ENCODE data around the gene RPAP2.
"Not testable (repeated sequence)": the region's sequence is repeated elsewhere in the genome, so short reads cannot be mapped to it uniquely, and the experiment has no call there.

The RPAP2 gene

DNA sequence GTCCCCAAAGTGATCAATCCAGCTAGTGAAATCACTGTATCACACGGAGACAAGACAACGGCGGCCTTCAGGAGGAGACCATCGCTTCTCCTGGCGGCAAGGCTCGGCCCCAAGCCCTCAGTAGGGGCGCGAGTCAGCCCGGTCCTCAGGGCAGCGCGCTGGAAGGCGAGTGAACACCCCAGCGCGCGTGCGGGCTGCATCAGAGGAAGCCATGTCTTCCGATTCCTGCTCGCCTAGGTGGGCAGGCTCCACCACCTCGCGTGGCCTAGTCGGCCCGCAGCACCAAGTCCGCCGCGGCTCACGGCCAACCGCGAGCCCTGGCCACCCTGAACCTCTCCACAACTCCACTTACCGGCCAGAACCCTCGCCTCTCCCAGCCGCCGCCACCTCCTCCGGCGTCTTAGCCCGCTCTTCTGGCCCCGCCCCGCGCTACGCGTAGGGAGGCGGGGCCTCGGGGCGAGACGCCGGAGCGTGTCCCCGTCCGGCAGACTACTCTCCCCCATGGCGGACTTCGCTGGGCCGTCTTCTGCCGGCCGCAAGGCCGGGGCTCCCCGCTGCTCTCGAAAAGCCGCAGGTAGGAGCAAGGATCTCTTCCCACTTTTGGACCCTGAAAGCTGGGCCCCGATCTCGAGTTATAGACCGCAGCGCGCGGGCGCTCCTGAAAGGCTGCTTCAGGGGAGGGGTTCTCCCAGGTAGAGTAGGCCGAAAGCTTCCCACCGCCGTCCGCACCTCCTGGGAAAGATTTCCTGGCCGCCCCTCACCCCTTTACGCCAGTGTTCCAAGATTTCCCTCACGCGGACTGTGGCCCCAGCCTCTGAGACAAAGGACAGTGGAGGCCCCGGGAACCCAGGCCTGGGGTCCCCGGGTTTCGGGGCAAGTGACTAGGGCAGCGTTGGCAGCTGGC lies at the start of gene RPAP2, which contains the start of gene GLMN:
RPAP2 (plus strand) TSS at position 487 of the 904 bp plus-strand sequence; CDS start at position 502, 15 bp downstream.
GLMN (minus strand) TSS at position 415 of the 904 bp plus-strand sequence. CDS start 988 bp downstream, outside the sequence.
- peak; percentile 83 for DNase-seq

GRCh38 chr1:92254714-92255113 lies 44.1 kb upstream of the RPAP2 start:
- not testable (repeated sequence) for DNase-seq

DNA sequence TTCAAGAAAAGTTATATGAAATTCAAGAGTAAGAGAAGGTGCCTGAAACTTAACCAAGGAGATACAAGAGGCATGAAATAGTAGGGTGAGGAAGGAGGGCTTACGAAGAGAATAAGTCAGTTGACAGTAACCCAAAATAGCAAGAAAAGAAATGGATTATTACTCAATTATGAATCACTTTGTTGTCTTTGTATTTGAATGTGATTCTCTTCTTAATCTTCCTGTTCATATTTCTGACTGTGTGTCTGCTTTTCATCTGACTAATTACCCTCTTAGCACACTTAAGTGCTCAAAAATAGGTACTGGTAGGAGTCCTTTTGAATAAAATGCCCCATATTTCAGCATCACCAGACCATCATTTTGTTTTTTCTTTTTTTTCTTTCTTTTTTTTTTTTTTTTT lies 39.5 kb upstream of the RPAP2 start:
- no peak for DNase-seq

GRCh38 chr1:92262516-92262915 lies 36.3 kb upstream of the RPAP2 start:
- no peak for DNase-seq

DNA sequence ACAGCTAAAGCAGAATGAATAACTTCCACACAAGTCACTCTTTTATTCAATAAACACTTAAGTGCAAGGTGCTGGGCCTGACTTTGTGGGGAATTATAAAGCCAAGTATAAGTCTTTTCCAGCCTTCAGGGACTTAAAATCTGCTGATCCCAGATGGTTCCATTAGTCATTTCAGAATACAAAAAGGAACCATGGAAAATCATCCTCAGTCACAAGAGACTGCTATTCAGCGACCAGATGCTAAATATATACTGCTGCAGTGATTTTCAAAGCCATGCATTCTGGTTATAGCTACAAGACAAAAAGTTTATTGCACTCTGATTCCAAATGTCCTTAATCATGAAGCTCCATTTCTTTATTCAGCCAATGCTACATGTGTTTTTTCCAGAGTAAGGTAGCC lies 25.8 kb upstream of the RPAP2 start:
- no peak for DNase-seq

DNA sequence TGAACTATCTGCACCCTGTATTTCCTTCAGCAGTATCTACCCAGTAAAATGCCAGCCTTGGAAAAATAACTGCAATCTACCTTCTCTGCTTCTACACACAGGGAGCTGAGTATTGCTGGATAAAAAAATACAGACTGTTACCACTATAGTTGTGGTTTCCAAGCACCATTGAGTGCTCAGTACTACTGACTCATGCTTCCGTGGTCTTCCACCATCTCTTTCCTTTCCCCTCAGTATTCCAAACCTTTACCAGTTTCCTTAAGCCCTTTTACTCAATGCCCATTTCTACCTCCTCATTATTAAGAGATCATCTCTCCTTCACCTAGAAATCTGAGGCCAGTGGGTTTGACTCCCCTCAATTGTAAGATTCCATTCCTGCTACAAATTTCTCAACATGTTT lies 23.9 kb upstream of the RPAP2 start:
- peak; percentile 8 for DNase-seq

GRCh38 chr1:92276082-92276481 lies 22.8 kb upstream of the RPAP2 start:
- no peak for DNase-seq

- no peak for DNase-seq
Observed at GRCh38 chr1:92277105-92277723, 21.6 kb upstream of the RPAP2 start.

GRCh38 chr1:92279781-92280180 lies 19.1 kb upstream of the RPAP2 start:
- not testable (repeated sequence) for DNase-seq

- DNase-seq, result not testable (repeated sequence)
Observed at GRCh38 chr1:92281411-92281810, 17.4 kb upstream of the RPAP2 start.

GRCh38 chr1:92291372-92291999 lies 7.4 kb upstream of the RPAP2 start:
- peak; percentile 25 for DNase-seq

- peak; percentile 45 for DNase-seq
Observed at GRCh38 chr1:92298213-92298572, 666 bp upstream of the RPAP2 start.

DNA sequence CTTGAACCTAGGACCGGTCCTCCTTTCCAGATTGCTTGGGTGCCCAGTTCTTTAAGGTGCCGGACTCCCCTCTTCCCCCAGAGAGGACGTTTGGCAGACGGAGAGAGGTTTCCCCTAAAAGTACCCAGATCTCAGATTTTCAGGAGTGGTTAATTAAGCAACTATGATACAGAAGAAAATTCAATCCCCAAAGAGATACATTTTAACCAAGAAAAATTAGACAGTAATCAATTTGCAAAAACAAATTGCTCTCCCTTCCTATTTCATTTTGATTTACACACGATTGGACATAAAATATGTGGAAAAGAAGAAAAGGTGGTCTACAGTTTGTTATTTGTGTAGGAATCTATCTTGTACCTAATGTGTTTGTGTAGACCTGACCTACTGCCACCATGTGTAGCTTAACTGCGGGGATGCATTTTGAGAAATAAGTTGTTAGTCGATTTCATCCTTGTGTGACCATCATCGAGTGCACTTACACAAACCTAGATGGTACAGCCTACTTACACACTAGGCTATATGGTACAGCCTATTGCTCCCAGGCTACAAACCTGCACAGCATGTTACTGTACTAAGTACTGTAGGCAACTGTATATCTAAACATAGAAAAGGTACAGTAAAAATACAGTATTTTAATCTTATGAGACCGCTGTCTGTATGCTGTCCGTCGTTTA lies 755 bp downstream of the RPAP2 start:
- DNase-seq, result no peak

- no peak for DNase-seq
Observed at GRCh38 chr1:92301021-92301420, 2.2 kb downstream of the RPAP2 start.

GRCh38 chr1:92306020-92306419 lies 7.2 kb downstream of the RPAP2 start:
- DNase-seq, result no peak

DNA sequence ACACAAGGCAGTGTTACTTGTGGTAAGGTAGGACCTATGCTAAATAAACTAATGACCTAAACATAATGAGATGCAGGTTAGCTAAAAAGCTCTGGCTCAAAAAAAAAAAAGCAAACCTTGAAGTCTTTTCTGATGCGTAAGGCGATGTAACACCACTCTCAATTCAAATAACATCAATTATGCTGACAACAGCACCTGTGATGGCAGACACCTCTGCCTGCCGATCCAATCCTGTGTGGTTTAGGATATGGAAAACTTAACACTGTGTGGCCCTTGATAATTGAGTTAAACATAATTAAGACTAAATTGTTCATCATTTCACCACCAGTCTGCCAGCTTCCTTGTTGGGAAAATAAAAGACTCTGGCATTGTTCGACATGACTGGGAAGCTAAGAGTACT lies 9.1 kb downstream of the RPAP2 start:
- DNase-seq, result no peak

DNA sequence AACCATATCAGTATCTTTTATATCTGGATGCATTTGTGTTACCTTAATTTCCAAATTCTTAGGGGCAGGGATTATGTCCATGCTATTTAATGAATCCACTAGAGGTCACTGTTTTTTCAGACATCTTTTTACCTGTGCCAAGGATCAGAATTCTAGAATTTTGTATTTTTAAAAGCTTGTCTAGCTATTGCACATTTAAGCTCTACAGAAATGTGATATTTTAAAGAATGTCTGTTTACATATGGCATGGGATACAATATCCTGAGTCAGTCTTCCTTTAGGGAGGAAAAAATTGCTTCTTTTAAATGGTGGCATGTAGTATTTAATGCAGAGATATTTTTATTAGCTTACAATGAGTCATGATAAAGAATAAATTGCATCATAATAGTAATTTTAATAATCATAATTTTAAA lies 11.3 kb downstream of the RPAP2 start:
- DNase-seq, result peak; percentile 42

GRCh38 chr1:92314024-92314423 lies 15.2 kb downstream of the RPAP2 start:
- DNase-seq, result no peak

GRCh38 chr1:92315766-92316599 lies 17.1 kb downstream of the RPAP2 start:
- DNase-seq, result no peak

- no peak for DNase-seq
Observed at GRCh38 chr1:92317836-92318493, 19.1 kb downstream of the RPAP2 start.

All from kidney glomerular epithelial cell (primary cell).